Smooth muscle cell (in vitro differentiated cells): ENCODE results near the gene C2CD4C. TPM values are rescaled to one million over a fixed set of nuclear protein-coding genes. Genes with fewer than 3 reads are reported as not detected.

Experiments
- DNase-seq: peaks from one replicate; lab custom pipeline; 2025; ENCODE audit not compliant: unreplicated experiment; lab: John Stamatoyannopoulos, UW
- H2AFZ ChIP-seq: fragments of 200-600 bp; sonication (generic); 2 replicates; pipeline ENCODE4 v1.6.0; 2016; ENCODE audit warnings: antibody characterized with exemption, low read depth, mild to moderate bottlenecking
- H3F3A ChIP-seq: fragments of 200-600 bp; sonication (generic); 2 replicates; pipeline ENCODE4 v1.6.0; 2017; ENCODE audit warnings: antibody characterized with exemption, low read depth
- H3K27ac ChIP-seq: fragments of 200-600 bp; sonication (generic); 2 replicates; pipeline ENCODE4 v1.5.1; 2016; ENCODE audit warnings: low read depth, mild to moderate bottlenecking
- H3K27me3 ChIP-seq: fragments of 200-600 bp; sonication (generic); 2 replicates; pipeline ENCODE4 v1.6.1; 2016; ENCODE audit warnings: low read depth, mild to moderate bottlenecking
- H3K36me3 ChIP-seq: fragments of 200-600 bp; sonication (generic); 2 replicates; pipeline ENCODE4 v1.5.1; 2016; ENCODE audit warnings: low read depth
- H3K4me1 ChIP-seq: fragments of 200-600 bp; sonication (generic); 2 replicates; pipeline ENCODE4 v1.5.1; 2016; ENCODE audit warnings: low read depth
- H3K4me2 ChIP-seq: fragments of 200-600 bp; sonication (generic); 2 replicates; pipeline ENCODE4 v1.6.0; 2016; ENCODE audit warnings: mild to moderate bottlenecking
- H3K4me3 ChIP-seq: fragments of 200-600 bp; sonication (generic); 2 replicates; pipeline ENCODE4 v1.5.1; 2016; ENCODE audit warnings: mild to moderate bottlenecking
- H3K79me2 ChIP-seq: fragments of 200-600 bp; sonication (generic); 2 replicates; pipeline ENCODE4 v1.6.0; 2016; ENCODE audit warnings: low read depth, mild to moderate bottlenecking
- H3K9ac ChIP-seq: fragments of 200-600 bp; sonication (generic); 2 replicates; pipeline ENCODE4 v1.6.0; 2016; ENCODE audit warnings: low read depth
- H3K9me3 ChIP-seq: fragments of 200-600 bp; sonication (generic); replicated peaks from 2 replicates; pipeline ENCODE4 v1.5.1; 2016; ENCODE audit warnings: low read depth
- H4K20me1 ChIP-seq: fragments of 200-600 bp; sonication (generic); 2 replicates; pipeline ENCODE4 v1.6.0; 2016; ENCODE audit warnings: low read depth
- WGBS: methylation state at CpG from one replicate; pipeline ENCODE4 v1.1.7; 2016; ENCODE audit warnings: low lambda C conversion rate; 5-methylcytosine and 5-hydroxymethylcytosine counted together
- polyA plus RNA-seq: library from polyadenylated mRNA; unstranded; fragments of >200 nt; fragmentation: Nextera tagmentation; extraction: Ambion mirVana; gene quantifications from 2 replicates; pipeline ENCODE4 v1.2.1, GENCODE V29; 2016
- total RNA-seq: library from RNA; depleted of rRNA; stranded (reverse); fragments of >200 nt; gene quantifications from 2 replicates; pipeline ENCODE4 v1.2.3, GENCODE V29; 2014
- TF ChIP-seq, protein P1 (sequence below): fragments of 200-600 bp; sonication (generic); IDR thresholded peaks from 2 replicates; pipeline ENCODE4 v1.5.1; 2017; ENCODE audit warnings: borderline replicate concordance, mild to moderate bottlenecking, antibody characterized with exemption; ENCODE audit not compliant: insufficient read depth, poor library complexity, severe bottlenecking

Gene C2CD4C
- total and polyA plus RNA-seq, 2 experiments from 2014 or later = 0.63 to 3.7 TPM

DNA sequence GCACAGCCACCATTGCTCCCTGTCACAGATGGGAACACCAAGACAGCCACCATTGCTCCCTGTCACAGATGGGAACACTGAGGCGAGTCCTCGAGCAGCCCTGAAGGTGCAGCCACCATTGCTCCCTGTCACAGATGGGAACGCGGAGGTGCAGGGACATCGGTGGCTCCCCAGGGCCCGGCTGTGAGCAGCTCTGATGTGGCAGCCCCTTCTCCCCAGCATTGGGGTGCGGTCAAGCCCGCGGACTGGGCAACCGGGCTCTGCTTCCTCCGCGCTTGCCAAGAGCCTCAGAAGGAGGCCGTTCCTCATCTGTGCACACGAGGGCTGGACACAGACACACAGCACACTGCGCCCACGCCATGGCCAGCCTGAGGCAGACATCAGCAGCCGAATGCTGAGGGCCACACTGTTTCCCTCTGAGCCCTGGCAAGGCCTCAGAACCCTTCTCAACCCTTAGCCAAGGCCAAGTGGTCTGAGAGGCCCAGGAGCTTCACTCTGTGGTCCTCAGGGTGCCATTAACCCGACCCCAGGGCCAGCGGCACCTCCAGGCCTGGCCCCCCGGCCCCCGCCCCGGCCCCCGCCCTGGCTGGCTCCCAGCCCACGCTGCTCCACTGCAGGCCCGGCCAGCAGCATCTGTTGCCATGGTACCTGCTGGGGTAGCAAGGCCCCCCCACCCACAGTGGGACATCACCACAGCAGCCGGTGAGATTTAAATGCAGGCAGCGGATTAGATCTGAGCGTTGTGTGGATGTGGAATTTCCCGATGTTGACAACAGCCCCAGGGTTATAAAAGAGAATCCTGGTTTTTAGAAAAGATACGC lies 18.4 kb downstream of the C2CD4C start:
- H3K4me3 ChIP-seq = no peak overlapping the region
- no peak overlapping the region for H3K4me2 ChIP-seq
- no peaks in the 10 kb centered on the region for H4K20me1 ChIP-seq
- no peak overlapping the region for H3K27ac ChIP-seq
- no peaks in the 10 kb centered on the region for H3F3A ChIP-seq
- peaks cover 3% of the 10 kb centered on the region for H3K4me1 ChIP-seq
- WGBS = 84% methylated on average over 27 of the region's 30 CpGs
- H3K9me3 ChIP-seq = no peaks in the 10 kb centered on the region
- no peaks in the 10 kb centered on the region for H3K79me2 ChIP-seq
- no peak for DNase-seq
- no peaks in the 10 kb centered on the region for H3K27me3 ChIP-seq
- H2AFZ ChIP-seq = no peak overlapping the region
- H3K9ac ChIP-seq = no peak overlapping the region
- no peaks in the 10 kb centered on the region for H3K36me3 ChIP-seq
- TF ChIP-seq, protein P1, sequence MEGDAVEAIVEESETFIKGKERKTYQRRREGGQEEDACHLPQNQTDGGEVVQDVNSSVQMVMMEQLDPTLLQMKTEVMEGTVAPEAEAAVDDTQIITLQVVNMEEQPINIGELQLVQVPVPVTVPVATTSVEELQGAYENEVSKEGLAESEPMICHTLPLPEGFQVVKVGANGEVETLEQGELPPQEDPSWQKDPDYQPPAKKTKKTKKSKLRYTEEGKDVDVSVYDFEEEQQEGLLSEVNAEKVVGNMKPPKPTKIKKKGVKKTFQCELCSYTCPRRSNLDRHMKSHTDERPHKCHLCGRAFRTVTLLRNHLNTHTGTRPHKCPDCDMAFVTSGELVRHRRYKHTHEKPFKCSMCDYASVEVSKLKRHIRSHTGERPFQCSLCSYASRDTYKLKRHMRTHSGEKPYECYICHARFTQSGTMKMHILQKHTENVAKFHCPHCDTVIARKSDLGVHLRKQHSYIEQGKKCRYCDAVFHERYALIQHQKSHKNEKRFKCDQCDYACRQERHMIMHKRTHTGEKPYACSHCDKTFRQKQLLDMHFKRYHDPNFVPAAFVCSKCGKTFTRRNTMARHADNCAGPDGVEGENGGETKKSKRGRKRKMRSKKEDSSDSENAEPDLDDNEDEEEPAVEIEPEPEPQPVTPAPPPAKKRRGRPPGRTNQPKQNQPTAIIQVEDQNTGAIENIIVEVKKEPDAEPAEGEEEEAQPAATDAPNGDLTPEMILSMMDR = no peak

DNA sequence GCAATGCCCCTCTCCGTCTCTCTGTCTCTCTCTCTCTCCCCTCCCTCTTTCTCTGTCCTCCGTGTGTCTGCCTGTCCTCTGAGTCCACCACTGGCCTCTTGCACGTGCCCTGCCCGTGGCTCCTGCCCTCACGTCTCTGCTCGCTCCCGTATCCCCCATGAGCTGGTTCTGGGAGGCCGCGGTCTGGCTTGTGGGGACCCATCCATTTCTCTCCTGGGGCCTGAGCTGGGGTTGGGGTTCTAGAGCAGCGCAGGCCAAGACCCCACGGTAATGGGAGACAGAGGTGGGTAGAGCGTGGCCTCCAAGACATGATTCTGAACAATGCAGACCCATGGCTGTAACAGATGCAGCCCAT lies 19.0 kb downstream of the C2CD4C start:
- Histone ChIP-seq H3K4me2 (no peak overlapping the region), H3F3A (no peaks in the 10 kb centered on the region), H3K4me1 (peaks cover 3% of the 10 kb centered on the region), H3K9ac (no peak overlapping the region), H3K36me3 (no peaks in the 10 kb centered on the region), H2AFZ (no peak overlapping the region), H3K79me2 (no peaks in the 10 kb centered on the region), H4K20me1 (no peaks in the 10 kb centered on the region), H3K9me3 (no peaks in the 10 kb centered on the region), H3K27me3 (no peaks in the 10 kb centered on the region), H3K27ac (no peak overlapping the region), H3K4me3 (no peak overlapping the region)
- TF ChIP-seq, protein P1 = no peak
- no peak for DNase-seq
- WGBS = 87% methylated on average over 10 of the region's 12 CpGs

DNA sequence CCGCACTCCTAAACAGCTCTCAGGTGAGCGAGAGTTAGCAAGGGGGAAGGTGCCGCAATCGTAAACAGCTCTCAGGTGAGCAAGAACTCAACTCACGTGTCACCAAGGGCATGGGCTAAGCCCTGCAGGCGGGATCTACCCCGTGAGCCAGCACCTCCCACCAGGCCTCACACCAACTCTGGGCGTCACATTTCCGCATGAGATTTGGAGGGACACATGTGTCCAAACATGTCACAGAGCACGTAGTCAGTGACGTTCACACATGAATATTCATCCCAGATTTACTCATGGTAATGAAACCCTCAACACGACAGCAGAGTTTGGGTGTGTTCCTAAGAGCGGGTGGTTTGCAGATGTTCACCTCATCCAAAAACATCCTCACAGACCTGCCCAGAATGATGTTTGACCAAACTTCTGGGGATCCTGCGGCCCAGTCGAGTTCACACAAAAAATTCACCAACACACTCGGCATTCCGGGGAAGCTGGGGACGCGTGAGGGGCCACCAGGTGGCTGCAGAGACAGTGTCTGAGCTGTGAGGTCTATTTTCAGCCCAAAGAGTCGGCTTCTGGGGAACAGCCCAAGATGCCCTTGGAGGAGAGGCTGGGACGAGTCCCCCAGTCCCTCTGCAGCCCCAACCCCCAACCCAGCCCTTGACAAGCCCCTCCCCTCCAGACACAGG lies 19.6 kb downstream of the C2CD4C start:
- TF ChIP-seq, protein P1 = no peak
- Histone ChIP-seq H3F3A (no peaks in the 10 kb centered on the region), H4K20me1 (no peaks in the 10 kb centered on the region), H3K27me3 (no peaks in the 10 kb centered on the region), H3K27ac (no peak overlapping the region), H3K4me3 (no peak overlapping the region), H3K9me3 (no peaks in the 10 kb centered on the region), H3K4me2 (no peak overlapping the region), H3K4me1 (peaks cover 3% of the 10 kb centered on the region), H2AFZ (no peak overlapping the region), H3K36me3 (no peaks in the 10 kb centered on the region), H3K9ac (no peak overlapping the region), H3K79me2 (no peaks in the 10 kb centered on the region)
- no peak for DNase-seq
- WGBS = 85% methylated on average over 19 of the region's 21 CpGs
